Dedifferentiated amniotic fluid mesenchymal stem cell (primary cell): ENCODE results near the gene TAC4.

ENCODE experiments used
- DNase-seq: peaks from one replicate; pipeline ENCODE4 v3.0.0-alpha.2; 2016; ENCODE audit errors: extremely low spot score

The TAC4 gene, protein sequence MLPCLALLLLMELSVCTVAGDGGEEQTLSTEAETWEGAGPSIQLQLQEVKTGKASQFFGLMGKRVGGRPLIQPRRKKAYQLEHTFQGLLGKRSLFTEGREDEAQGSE

DNA sequence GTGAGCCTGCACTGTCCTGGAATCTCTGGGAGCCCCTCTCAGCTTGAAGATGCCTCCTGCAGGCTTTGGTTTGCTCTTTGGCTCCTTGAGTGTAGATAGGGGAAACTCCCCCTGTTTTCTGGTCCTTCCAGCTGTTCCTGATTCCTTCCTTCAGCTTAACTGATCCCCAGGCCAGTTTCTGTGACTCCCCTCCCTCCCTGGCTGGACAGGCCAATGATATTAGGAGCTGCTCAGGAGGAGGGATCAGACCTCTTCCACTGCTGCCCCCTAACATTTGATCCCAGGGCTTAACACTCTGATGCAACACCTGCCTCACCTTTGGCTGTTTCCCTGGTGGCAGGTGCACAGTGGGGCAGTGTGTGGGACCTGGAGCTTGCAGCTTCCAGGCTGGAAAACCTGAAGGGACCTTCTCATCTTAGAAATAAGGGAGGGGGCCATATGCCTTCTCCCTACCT, at the start of gene TAC4:
TSS of gene TAC4 (minus strand) at position 51 of the 455 bp plus-strand sequence. CDS start 52 bp downstream, outside the sequence.
- DNase-seq: no peak

DNA sequence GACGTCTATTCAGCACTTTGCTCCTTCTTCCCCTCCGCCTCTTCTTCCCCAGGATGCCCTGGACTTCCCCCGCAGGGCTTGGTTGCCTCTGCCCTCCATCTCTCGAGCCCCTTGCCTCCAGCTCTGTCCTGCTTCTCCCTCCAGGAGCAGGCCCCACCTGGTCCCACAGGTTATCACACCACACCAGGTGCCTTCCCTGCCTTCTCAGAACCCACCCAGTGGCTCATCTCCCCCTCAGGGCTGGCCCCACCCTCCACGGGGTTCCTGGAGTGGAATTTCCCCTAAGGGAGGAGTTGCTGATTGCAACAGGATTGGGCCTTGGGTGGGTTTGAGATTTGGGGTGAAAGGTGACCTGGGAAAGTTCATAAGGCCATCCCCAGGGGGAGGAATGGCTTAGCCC, 49.0 kb upstream of the TAC4 start:
- DNase-seq: no peak

DNA sequence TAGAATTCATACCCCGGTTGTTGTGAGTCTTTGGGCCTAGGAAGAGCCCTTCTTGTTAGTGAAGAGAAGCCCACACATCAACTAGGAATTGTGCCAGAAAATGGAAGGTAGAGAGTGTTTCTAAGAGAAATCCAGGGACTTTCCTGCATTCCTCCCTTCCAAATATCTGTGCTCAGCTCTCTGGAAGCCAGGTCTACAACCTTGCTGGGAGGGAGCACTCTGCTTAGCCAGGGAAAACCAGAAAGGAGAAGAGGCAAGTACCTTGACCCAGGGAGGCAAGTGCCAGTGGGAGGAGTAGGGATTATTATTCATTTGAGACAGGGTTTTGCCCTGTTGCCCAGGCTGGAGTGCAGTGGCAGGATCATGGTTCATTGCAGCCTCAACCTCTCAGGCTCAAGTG, 48.4 kb upstream of the TAC4 start:
- DNase-seq: no peak

DNA sequence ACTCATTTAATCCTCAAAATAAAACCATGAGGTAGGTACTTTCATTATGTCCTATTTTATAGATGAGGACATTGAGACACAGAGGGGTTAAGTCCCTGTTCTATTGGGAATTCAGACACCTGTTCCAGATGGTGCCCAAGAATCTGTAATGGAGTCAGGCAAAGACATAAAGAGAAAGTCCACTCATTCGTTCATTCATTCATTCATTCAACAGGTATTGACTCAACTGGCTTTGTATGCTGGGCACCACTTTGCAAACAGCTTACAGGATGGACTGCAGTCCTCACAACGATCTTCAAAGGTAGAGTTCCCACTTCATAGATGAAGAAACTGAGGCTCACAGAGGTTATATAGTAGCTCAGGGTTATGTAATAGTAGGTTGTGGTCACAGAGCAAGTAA, 47.9 kb upstream of the TAC4 start:
- DNase-seq: no peak

DNA sequence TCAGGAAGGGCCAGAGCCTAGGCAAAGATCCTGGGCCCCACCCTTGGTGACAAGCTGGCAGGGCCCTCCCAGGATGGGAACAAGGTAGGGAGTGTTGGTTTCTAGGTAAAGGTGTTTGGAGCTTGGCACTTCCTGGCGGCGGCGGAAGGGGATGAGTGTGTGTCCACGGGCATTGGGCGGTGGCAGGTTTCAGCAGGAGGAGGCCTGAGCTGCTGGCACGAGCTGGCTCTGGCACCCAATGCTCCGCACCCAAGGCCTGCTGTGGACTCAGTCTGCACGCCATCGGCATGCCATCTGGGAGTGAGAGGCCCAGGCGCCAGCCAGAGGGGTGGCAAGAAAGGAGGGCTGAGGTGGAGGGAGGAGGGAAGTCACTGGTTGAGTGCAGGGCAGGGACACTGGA, 46.9 kb upstream of the TAC4 start:
- no peak for DNase-seq

DNA sequence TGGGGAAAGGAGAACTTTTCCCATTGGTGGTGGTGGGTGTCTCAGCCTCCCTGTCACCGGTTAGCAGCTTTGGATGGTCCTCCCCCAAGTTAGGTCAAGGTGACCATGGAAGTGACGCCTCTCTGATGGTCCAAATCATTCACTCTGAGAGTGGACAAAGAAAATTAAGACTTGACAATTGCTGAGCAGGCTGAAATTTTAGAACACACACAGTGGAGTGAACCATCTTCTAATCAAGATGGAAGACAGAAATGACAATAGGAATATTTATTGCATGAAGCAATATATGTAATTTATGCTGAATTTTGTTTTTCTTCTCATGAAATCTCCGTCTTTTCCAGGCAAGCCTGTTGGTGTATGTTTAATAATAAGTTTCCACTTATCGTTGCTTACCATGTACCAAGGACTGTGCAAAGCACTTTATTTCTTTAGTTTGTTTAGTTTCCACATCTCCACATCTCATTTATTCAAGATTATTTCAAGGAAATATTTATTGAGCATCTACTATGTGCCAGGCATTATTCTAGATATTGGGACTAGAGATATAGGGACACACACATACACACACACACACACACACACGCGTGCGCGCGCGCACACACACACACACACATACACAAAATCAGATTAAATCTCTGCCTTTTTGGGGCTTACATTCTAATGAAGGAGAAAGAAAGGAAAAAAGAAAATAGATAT, 44.0 kb upstream of the TAC4 start:
- no peak for DNase-seq

DNA sequence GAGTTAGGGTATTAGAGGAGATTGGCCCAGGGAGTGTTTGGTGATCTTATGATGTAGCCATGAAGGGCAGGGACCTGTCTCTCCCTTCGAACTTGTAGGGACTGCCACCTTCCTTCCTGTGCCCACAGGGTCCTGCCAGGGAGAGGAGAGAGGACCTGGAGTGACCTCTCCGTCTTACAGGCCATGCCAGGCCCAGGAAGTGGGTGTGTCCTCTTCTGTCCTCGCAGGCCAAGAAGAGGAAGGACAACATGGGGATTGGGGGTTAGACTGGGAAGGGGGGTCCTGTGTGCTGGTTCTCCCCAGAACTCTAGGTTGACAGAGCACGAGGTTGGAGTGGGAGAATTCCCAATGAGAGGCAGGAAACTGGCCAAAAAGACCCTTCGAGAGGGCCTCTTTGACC, 43.4 kb upstream of the TAC4 start:
- DNase-seq: no peak

DNA sequence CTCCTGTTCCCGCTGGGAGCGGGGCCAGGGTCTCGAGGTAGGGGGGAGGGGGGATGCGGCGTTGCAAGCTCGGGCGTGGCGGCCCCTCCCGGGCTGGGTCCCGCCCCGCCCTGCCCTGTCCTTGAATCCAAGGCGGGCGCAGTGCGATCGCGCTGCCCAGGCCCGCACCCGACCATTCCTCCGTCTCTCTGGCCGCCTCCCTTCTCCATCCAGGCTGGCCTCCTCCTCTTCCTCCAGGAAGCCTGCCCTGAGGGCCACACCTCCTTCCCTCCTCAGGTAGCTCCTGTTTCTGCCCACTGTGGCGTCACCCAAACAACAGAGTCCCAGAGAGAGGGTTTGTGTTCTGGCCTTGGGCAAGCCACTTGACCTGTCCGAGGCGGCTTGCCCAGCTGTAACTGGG, 43.0 kb upstream of the TAC4 start:
- DNase-seq: no peak

DNA sequence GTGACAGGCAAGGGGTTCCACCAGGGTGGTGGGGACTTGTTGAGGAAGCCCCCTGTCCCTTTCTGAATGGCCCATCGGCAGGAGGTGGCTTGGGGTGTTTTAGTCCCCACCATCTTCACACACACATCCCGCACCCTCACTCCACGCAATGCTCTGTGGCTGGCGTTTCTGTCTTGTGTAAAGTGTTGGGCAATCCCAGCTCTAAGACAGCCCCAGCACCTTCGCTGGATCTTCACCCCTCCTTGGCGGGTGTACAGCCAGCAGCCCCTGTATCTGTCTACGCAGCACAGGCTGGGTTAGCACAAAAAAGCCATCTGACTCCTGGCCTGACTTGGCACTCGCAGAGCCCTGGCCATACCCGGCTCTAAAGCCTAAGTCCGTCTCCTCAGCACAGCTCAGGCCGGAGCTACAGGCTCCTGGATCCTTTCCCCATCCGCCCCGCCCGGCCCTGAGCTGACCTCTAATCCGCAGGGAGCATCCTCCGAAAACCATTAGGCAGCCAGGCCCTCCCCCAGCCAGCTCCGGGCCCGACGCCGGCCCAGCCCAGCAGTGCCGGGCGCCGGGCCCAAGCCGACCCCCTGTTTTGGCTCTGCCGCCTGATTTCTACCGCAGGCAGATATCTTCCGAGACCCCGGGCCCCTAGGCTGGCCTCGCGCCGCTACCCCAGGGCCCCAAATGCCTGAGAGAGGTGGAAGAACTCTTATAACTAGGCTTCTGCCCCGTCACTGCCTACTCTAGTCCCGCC, 42.4 kb upstream of the TAC4 start:
- no peak for DNase-seq

DNA sequence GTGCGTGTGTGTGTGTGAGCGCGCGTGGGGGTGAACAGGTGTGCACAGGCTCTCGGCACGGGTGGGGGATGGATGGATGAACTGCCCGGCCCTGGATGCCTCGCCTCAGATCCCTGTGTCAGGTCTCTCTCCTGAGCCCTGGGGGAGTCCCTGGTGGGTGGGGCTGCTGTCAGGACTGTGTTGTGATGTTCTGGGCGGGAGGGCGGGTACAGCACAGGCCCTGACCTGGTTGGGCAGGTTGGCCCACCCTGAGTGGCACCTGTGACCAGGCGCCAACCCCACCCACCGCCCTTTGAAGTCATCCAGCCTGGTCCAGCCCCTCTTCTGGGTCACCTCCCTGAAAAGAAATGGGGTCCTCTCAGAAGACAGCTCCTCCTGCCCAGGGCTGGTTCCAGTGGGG, 41.6 kb upstream of the TAC4 start:
- no peak for DNase-seq

DNA sequence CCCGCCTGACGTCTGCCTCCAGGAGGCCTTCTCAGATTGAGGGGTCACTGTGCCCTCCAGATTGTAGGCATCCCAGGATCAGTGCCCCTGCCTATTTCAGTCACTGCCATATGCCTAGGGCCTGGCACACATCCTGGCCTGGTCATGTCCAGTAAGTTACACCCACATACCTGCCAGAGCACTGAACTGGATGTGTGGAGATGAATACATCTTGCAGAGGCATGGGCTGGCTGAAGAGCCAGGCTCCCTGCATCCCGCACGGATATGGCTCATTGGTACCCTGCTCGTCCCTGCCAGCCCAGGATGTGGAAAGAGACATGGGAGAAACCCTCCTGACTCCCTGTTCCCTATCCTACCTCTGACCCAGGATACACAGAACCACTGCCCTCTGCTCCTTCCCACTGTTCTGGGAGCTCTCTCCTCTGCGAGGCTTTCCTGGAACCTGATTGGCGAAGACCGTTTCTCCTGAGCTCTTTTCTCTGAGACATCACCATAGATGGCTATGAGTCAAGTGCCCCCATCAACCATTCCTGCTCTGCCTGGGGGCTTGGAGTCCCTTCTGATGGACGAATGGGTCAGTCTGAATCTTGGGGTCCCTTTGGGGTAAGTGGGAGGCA, 40.0 kb upstream of the TAC4 start:
- DNase-seq: no peak

DNA sequence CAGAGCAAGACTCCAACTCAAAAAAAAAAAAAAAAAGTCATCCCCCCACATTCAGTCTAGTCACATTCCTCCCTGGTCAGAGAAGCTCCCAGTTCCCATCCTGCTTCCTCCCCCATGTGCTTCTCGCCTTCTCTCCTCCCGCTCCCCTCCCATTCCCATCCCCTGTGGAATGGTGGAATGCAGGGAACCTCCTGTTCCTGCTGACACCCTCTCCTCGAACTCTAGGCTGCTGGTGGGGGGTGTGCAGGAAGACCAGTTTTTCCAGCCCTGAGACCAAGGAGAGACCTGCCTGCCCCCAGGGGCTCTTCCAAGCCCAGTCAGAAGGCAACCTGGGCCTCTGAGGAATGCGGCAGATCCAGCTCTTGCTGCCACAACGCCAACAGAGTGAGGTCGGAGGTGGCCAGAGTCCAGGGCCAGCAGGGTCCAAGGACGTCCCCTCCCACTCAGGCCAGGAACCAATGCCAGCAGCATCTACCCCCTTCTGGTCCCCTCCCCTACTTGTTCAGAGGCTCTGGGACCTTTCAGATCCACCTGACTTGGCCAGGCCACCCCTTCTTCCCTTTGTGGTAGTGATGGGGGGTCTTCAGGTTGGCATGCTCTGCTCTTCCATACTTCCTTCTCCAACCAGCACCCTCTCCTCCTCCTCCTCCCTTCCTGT, 39.3 kb upstream of the TAC4 start:
- no peak for DNase-seq

DNA sequence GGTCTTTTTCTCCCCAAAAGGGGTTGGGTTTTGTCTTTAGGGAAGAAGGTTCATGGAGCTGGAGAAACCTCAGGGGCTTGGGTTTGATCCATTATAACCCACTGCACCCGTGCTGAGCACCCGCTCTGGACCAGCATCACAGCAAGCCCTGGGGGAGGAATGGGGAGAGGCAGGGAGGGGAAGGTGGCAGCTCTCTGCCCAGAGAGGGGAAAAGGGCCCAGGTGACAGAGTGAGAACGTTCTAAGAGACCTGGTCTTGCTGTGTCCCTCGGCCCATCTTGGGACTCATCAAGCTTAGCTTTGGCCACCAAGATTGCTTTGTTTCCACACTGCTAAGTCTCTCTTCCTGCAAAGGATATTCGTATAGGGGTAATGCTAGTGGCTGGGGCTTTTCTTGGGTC, 38.2 kb upstream of the TAC4 start:
- no peak for DNase-seq

DNA sequence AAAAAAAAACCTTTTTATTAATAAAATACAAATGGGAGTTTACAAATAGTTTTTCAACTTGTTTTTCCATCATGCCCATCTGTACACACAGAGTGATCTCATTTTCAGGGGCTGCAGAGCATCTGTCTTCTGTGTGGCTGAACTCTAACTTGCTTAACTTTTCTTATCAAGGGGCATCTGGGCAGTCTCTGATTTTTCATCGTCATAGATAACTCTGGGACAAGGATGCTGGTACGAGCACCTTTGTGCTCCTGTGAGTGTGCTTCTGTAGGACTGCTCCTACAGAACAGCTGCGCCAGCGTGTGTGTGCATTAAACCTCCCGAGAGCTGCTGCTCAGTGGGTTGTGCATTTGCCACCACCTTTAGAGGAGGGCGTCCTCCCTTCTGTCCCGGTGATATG, 34.6 kb upstream of the TAC4 start:
- no peak for DNase-seq

DNA sequence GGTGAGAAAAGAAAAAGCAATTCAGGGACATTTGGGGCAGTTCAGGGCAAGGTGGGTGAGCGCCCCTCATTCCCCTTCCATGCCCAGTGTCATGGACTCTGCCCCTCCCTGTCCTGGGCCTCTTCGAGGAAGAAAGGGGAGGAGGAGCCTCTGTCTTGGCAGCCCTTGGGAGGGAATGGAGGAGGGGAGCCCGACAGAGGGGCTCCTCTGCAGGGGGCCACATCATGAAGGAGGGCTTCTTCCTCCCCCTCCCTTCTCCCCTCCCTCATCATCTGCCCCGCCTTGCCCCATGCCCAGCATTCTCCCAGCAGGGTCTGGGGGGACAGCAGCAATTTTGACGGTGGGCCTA, 33.2 kb upstream of the TAC4 start:
- no peak for DNase-seq

DNA sequence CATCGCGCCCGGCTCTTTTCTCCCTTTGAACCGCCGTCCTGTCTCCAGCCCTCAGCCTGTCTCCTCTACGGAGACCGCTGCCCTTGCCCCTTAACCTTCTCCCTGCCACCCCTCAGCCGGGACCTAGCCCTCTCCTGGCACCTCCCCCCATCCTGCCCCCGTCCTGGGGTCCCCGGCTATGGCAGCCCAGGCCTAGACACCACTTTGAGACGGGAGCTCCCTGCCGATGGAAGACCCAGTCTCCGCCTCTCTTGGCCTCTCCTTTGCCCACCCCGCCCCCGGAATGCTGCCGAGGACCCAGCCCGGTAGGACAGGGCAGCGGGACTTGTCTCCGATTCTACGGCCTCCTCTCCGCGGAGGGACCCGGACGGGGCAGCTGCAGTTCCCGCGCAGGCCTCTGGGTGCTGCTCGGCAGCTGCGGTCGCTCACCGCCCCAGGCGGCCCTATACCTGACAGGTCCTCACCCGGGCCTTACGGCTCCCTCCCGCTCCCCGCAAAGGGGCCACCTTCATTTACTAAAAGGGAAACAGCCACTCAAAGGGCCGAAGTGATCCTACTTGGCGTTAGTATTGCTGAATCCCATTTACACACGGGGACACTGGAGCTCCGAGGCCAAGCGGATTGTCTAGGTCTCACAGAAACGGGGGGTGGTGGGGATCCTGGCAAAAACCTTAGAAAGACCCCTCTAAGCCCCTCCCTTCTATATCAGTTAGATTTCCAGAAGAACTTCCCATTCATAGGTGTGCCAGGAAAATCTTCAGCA, 32.6 kb upstream of the TAC4 start:
- peak; percentile 36 for DNase-seq

DNA sequence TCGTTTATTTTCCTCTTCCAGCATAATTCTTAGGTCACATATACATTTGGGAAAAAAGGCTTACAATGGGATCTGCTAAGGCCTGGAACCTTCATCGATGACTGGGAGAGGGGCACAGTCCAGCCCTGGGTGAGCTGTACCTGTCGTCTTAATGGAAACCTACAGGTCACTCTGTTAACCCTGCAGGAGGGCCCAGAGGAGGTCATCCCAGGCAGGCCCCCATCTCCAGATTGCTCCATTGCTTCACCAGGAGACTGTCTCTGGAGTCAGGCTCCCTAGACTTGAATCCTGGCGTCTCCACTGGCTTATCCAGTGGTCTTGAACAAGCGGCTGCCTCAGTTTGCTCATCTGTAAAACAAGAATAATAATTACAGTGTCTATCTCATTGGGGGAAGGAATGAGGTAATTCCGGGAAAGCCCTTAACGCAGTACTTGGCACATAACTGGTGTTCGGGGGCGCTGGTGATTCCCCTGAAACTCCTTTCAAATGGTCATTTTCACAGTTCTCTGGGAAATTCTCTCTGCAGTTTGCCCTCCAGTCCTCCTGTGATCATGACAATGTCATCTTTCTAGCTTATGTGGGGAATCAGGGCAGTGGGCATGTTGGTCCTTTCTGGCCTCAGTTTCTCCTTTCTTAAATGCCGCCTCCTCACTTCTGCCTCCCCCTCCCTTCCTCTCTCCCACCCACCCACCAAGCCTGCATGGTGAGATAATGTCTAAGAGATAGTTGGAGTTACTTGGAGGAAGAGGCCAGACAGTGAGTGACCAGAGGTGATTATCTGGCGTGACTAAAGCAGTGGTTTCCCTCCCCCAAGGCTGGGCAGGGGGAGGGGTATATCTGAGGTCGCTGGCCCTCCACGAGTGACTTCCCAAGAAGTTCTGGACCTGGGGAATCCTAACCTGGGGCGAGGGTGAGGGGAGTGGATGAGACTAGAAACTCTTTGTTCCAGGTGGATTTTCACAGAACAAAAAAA, 31.3 kb upstream of the TAC4 start:
- no peak for DNase-seq

DNA sequence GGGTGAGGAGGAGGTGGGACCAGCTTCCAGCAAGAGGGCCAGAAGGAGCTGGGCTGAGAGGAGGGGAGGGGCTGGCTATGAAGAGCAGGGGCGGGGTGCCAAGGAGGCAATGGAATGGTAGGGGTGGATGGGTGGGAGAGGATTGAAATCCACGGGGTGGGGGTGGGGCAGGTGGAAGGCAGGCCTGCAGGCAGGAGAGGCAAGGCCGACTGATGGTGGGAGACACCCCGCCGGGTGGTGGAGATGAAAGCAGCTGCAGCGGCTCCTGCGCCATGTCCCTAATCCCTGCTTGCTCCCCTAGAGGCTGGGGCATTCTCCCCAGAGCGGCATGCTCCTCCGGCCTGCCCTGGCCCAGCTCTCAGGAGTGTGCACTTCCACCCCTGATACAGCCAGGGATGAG, 27.8 kb upstream of the TAC4 start:
- no peak for DNase-seq

DNA sequence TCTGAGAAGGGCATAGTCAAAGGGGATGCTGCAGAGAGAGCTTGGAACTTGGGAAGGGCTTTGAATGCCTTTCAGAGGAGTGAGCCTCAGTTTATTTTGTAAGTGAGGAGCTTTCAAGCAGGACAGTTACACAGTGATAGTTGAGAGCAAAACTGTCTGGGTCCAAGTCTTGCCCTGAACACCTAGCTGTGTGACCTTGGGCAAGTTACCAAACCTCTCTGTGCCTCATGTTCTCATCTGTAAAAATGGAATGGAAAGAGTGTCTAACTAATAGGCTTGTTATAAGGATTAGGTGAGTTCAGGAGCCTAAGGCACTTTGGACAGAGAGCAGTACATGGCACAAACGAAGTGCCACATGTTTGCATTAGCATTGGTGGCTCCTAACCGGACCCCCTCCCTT, 27.0 kb upstream of the TAC4 start:
- DNase-seq: no peak

DNA sequence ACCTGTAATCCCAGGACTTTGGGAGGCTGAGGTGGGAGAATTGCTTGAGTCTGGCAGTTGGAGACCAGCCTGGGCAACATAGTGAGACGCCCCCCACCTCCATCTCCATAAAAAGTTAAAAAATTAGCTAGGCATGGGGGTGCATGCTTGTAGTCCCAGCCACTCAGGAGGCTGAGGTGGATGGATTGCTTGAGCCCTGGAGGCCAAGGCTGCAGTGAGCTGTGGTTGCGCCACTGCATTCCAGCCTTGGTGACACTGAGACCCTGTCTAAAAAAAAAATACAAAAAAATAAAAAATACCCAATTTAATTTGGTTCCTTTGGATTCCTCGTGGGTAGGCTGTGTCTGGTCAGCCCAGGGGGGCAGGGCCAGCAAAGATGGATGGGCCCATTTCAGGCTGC, 26.1 kb upstream of the TAC4 start:
- no peak for DNase-seq

DNA sequence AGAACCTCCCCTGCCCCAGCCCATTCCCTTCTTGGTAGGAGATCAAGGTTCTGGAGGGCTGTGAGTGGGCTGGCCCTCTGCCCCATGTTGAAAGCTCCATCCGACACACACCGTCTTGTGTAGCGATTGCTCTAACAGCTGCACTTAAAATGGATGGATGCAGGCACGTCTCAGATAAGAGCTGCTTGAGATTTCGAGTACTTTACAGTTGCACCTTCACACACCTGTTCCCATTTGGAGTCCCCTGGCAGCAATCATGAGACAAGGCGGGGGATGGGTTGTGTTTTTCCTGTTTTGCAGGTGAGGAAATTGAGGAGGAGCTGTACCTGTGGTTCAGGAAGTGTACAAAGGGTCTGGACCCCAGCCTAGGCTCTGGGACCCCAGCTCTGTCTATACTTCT, 25.6 kb upstream of the TAC4 start:
- DNase-seq: no peak
